ENCODE results near the gene ZNF841. TPM values are rescaled to one million over a fixed set of nuclear protein-coding genes. Genes with fewer than 3 reads are reported as not detected.

ZNF841 gene
- total and polyA plus RNA-seq, 2 of the 13 experiments (the other 11 are each of a cell fraction or from before 2014, with no cell fraction given) = 6.2 to 14.2 TPM

- TF ChIP-seq HNF4A (CRISPR knock-in tag; IDR thresholded peaks at IDR 0.05) (no peak), ZNF691 (CRISPR knock-in tag; IDR thresholded peaks at IDR 0.05; ENCODE audit: borderline replicate concordance, low read depth) (peak; percentile 84; the same call in 1 of the 2 replicates), ZNF260 (CRISPR knock-in tag; IDR thresholded peaks at IDR 0.05; ENCODE audit: borderline replicate concordance, low read depth) (no peak), PAX8 (CRISPR knock-in tag; IDR thresholded peaks at IDR 0.05; ENCODE audit: borderline replicate concordance) (0 out of 2 replicates have a peak, but pooled peaks have one; percentile 64), ZKSCAN1 (IDR thresholded peaks at IDR 0.05; ENCODE audit: low read length) (no peak), ETS1 (CRISPR knock-in tag; IDR thresholded peaks at IDR 0.05) (no peak), ZFP36 (IDR thresholded peaks at IDR 0.05; ENCODE audit: borderline replicate concordance, low read depth, low read length, partially characterized antibody) (no peak), DBP (CRISPR knock-in tag; IDR thresholded peaks at IDR 0.05; ENCODE audit: not compliant biosample characterization) (no peak), FOSL1 (CRISPR knock-in tag; IDR thresholded peaks at IDR 0.05; ENCODE audit: borderline replicate concordance) (no peak), EEA1 (CRISPR knock-in tag; IDR thresholded peaks at IDR 0.05; ENCODE audit: borderline replicate concordance) (no peak), ZFX (CRISPR knock-in tag; IDR thresholded peaks at IDR 0.05; ENCODE audit: low read depth) (peak; percentile 88), MEIS2 (CRISPR knock-in tag; IDR thresholded peaks at IDR 0.05) (no peak), ZGPAT (CRISPR knock-in tag; IDR thresholded peaks at IDR 0.05) (peak; percentile 27; the same call in 1 of the 2 replicates), SPEN (CRISPR knock-in tag; IDR thresholded peaks at IDR 0.05; ENCODE audit: low read depth) (peak; percentile 22; the same call in 1 of the 2 replicates), ZNF10 (CRISPR knock-in tag; IDR thresholded peaks at IDR 0.05; ENCODE audit: borderline replicate concordance, low read depth) (no peak), ZNF431 (CRISPR knock-in tag; IDR thresholded peaks at IDR 0.05; ENCODE audit: borderline replicate concordance, low read depth) (no peak), CEBPZ (IDR thresholded peaks at IDR 0.05; ENCODE audit: low read length) (no peak)
- TF ChIP-seq, protein P1, sequence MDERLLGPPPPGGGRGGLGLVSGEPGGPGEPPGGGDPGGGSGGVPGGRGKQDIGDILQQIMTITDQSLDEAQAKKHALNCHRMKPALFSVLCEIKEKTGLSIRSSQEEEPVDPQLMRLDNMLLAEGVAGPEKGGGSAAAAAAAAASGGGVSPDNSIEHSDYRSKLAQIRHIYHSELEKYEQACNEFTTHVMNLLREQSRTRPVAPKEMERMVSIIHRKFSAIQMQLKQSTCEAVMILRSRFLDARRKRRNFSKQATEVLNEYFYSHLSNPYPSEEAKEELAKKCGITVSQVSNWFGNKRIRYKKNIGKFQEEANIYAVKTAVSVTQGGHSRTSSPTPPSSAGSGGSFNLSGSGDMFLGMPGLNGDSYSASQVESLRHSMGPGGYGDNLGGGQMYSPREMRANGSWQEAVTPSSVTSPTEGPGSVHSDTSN (CRISPR knock-in tag; IDR thresholded peaks at IDR 0.05) = no peak
Measured at GRCh38 chr19:52139252-52140031, 43.9 kb upstream of the ZNF841 start, which contains the start of gene ZNF616 (continued).

Measured in HepG2 (cell line).